GM12878 (cell line): Measurements from ENCODE around the gene CHN2. TPM values are rescaled to one million over a fixed set of nuclear protein-coding genes. Genes with fewer than 3 reads are reported as not detected.
A peak's percentile ranks its signal among the peaks of the same experiment; 100 is the strongest.

ENCODE experiments used
- ATAC-seq: fragments of 200-7000 bp; cut with Tn5 transposase; 3 replicates; pipeline ENCODE4 v1.9.1; 2020; ENCODE audit warnings: mild to moderate bottlenecking, moderate library complexity
- BruUV-seq: library from RNA; stranded (reverse); fragments of 400-500 nt; replicated peaks from 2 replicates; lab custom pipeline; 2021; lab: Mats Ljungman, UMichigan
- CTCF ChIA-PET: fragments of 300-600 bp; sonication (Branson Sonifier 250); formaldehyde crosslinking; extraction: SDS; loops from one replicate; lab custom pipeline; 2021; ENCODE audit warnings: inconsistent platforms; lab: Yijun Ruan, JAX
- POLR2A ChIA-PET: fragments of 350-600 bp; formaldehyde crosslinking; extraction: SDS; loops from one replicate; lab custom pipeline; 2021; ENCODE audit warnings: inconsistent platforms; lab: Charles Lee
- RAD21 ChIA-PET: fragments of 300-600 bp; sonication (Branson Sonifier 250); formaldehyde crosslinking; loops from one replicate; lab custom pipeline; 2023; ENCODE audit warnings: antibody characterized with exemption; ENCODE audit not compliant: unreplicated experiment; lab: Charles Lee
- SMC1A ChIA-PET: fragments of 300-600 bp; sonication (Branson Sonifier 250); formaldehyde crosslinking; loops from one replicate; lab custom pipeline; 2023; ENCODE audit not compliant: unreplicated experiment, uncharacterized antibody; lab: Charles Lee
- DNase-seq: peaks from one replicate; pipeline ENCODE4 v3.0.0-alpha.2; 2011; ENCODE audit warnings: low read depth, low spot score
- FAIRE-seq: peaks from 3 replicates; lab custom pipeline; 2011; peaks lifted over from hg19 to GRCh38; lab: Jason Lieb, UNC
- H2AFZ ChIP-seq: 2 replicates; pipeline ENCODE4 v1.6.0; 2011; ENCODE audit warnings: low read depth, low read length, control low read depth; ENCODE audit not compliant: control insufficient read depth
- H3K27ac ChIP-seq: 2 replicates; pipeline ENCODE4 v1.5.1; 2011; ENCODE audit warnings: control low read depth; ENCODE audit not compliant: control insufficient read depth, insufficient read depth
- H3K27me3 ChIP-seq, 2 experiments: replicated peaks in 1 of 2; 2 replicates each; pipeline versions ENCODE4 v1.6.0 to v1.6.1; 2011; ENCODE audit warnings: low read length in 1 of 2; ENCODE audit not compliant: control insufficient read depth in 2 of 2, insufficient read depth in 2 of 2
- H3K36me3 ChIP-seq, 2 experiments: 2 replicates each; pipeline ENCODE4 v1.5.1; 2011; ENCODE audit warnings: low read length in 1 of 2; ENCODE audit not compliant: control insufficient read depth in 2 of 2, insufficient read depth in 2 of 2
- H3K4me1 ChIP-seq: 2 replicates; pipeline ENCODE4 v1.6.1; 2011; ENCODE audit warnings: mild to moderate bottlenecking, low read length, moderate library complexity, mixed read lengths; ENCODE audit not compliant: control insufficient read depth, insufficient read depth
- H3K4me2 ChIP-seq: 2 replicates; pipeline ENCODE4 v1.6.0; 2011; ENCODE audit warnings: control low read depth; ENCODE audit not compliant: control insufficient read depth, insufficient read depth
- H3K4me3 ChIP-seq: fragments of 200-600 bp; sonication (generic); 2 replicates; pipeline ENCODE4 v1.5.1; 2016
- H3K79me2 ChIP-seq: 2 replicates; pipeline ENCODE4 v1.6.0; 2011; ENCODE audit warnings: low read length; ENCODE audit not compliant: control insufficient read depth, insufficient read depth
- H3K9ac ChIP-seq: 2 replicates; pipeline ENCODE4 v1.8.0; 2011; ENCODE audit warnings: low read length, control low read depth, mixed read lengths; ENCODE audit not compliant: control insufficient read depth, insufficient read depth
- H3K9me3 ChIP-seq: replicated peaks from 3 replicates; pipeline ENCODE4 v1.5.1; 2011; ENCODE audit warnings: mild to moderate bottlenecking, low read length; ENCODE audit not compliant: control insufficient read depth, insufficient read depth
- H4K20me1 ChIP-seq: 2 replicates; pipeline ENCODE4 v1.6.0; 2011; ENCODE audit not compliant: control insufficient read depth, insufficient read depth
- EGR1 ChIP-seq, 2 experiments: IDR thresholded peaks; 1 replicate in 1 of 2; 2 replicates in 1 of 2; pipeline ENCODE4 v1.6.1; 2011 to 2012; ENCODE audit warnings: low read depth in 2 of 2, low read length in 2 of 2, borderline replicate concordance in 1 of 2, mild to moderate bottlenecking in 1 of 2, moderate library complexity in 1 of 2
- ESRRA ChIP-seq: IDR thresholded peaks from 2 replicates; pipeline ENCODE4 v1.6.1; 2012; ENCODE audit warnings: mild to moderate bottlenecking, low read length, improper control_type of control experiment
- FOS ChIP-seq: IDR thresholded peaks from 3 replicates; pipeline ENCODE4 v1.6.1; 2011; ENCODE audit warnings: borderline replicate concordance; ENCODE audit not compliant: insufficient read length; ENCODE audit errors: extremely low read depth
- HDAC6 ChIP-seq: fragments of 200-600 bp; sonication (generic); IDR thresholded peaks from one replicate; pipeline ENCODE4 v1.8.0; 2017; ENCODE audit warnings: antibody characterized with exemption; ENCODE audit not compliant: unreplicated experiment
- NFIC ChIP-seq: IDR thresholded peaks from 2 replicates; pipeline ENCODE4 v1.6.1; 2012; ENCODE audit warnings: low read depth, mild to moderate bottlenecking, inconsistent platforms, low read length, moderate library complexity
- WGBS: methylation state at CpG from one replicate; pipeline ENCODE4 v1.1.6; 2016; ENCODE audit warnings: low lambda C conversion rate; ENCODE audit not compliant: insufficient replicate concordance, insufficient coverage; ENCODE audit errors: missing lambda C conversion rate; 5-methylcytosine and 5-hydroxymethylcytosine counted together
- in situ Hi-C: fragments of 300-500 bp; cut with MboI; formaldehyde crosslinking; loops from 9 replicates; pipeline ENCODE4 v1.14.3; 2018; ENCODE audit warnings: mixed read lengths
- intact Hi-C: fragments of 100-400 bp; cut with micrococcal nuclease; formaldehyde crosslinking; loops from one replicate; pipeline ENCODE4 v1.14.2; 2022; ENCODE audit not compliant: unreplicated experiment
- polyA plus RNA-seq, 11 experiments: library from polyadenylated mRNA; depleted of rRNA in 4 of 11; unstranded in 6 of 11; stranded (reverse) in 5 of 11; fragments of >200 nt; fragmentation: Nextera tagmentation in 4 of 11; fragmentation: Illumina TruSeq in 1 of 11; extraction: Ambion mirVana in 4 of 11; extraction: Trizol in 1 of 11; gene quantifications; 1 replicate in 1 of 11; 2 replicates in 10 of 11; pipeline versions ENCODE4 v1.2.1 to v1.2.3, GENCODE V29; 2011 to 2016; ENCODE audit warnings: inconsistent platforms in 2 of 11, missing spikeins in 2 of 11, low read depth in 1 of 11
- total RNA-seq, 4 experiments: library from RNA; depleted of rRNA in 3 of 4; stranded (reverse); fragments of >200 nt in 3 of 4; fragmentation: Illumina TruSeq in 1 of 4; extraction: Trizol in 1 of 4; gene quantifications; 2 replicates each; pipeline versions ENCODE4 v1.2.1 to v1.2.3, GENCODE V29; 2013 to 2021
- TF ChIP-seq, protein P1 (sequence below): fragments of 450-650 bp; IDR thresholded peaks from 2 replicates; pipeline ENCODE4 v1.6.1; 2017; ENCODE audit warnings: mild to moderate bottlenecking, moderate library complexity
- TF ChIP-seq, protein P2 (sequence below): fragments of 450-650 bp; IDR thresholded peaks from 2 replicates; pipeline ENCODE4 v1.6.1; 2017; ENCODE audit warnings: mild to moderate bottlenecking, moderate library complexity

CHN2 gene
- total and polyA plus RNA-seq, 10 of the 15 experiments (the other 5 are each of a cell fraction or from before 2014, with no cell fraction given) = 0.11 to 3.8 (median 0.37) TPM; not detected in 2

- no peak for DNase-seq
- TF ChIP-seq, protein P1, sequence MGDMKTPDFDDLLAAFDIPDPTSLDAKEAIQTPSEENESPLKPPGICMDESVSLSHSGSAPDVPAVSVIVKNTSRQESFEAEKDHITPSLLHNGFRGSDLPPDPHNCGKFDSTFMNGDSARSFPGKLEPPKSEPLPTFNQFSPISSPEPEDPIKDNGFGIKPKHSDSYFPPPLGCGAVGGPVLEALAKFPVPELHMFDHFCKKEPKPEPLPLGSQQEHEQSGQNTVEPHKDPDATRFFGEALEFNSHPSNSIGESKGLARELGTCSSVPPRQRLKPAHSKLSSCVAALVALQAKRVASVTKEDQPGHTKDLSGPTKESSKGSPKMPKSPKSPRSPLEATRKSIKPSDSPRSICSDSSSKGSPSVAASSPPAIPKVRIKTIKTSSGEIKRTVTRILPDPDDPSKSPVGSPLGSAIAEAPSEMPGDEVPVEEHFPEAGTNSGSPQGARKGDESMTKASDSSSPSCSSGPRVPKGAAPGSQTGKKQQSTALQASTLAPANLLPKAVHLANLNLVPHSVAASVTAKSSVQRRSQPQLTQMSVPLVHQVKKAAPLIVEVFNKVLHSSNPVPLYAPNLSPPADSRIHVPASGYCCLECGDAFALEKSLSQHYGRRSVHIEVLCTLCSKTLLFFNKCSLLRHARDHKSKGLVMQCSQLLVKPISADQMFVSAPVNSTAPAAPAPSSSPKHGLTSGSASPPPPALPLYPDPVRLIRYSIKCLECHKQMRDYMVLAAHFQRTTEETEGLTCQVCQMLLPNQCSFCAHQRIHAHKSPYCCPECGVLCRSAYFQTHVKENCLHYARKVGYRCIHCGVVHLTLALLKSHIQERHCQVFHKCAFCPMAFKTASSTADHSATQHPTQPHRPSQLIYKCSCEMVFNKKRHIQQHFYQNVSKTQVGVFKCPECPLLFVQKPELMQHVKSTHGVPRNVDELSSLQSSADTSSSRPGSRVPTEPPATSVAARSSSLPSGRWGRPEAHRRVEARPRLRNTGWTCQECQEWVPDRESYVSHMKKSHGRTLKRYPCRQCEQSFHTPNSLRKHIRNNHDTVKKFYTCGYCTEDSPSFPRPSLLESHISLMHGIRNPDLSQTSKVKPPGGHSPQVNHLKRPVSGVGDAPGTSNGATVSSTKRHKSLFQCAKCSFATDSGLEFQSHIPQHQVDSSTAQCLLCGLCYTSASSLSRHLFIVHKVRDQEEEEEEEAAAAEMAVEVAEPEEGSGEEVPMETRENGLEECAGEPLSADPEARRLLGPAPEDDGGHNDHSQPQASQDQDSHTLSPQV = no peak
- SMC1A ChIA-PET = no interaction called here
- intact Hi-C loops (no loop called here), in situ Hi-C loops (no loop called here)
- Histone ChIP-seq H3K4me2 (no peak overlapping the region), H3K79me2 (no peaks in the 10 kb centered on the region), H3K4me3 (no peak overlapping the region), H4K20me1 (no peaks in the 10 kb centered on the region; the same call in 1 of the 2 replicates), H3K27me3 (no peaks in the 10 kb centered on the region), H3K9me3 (no peaks in the 10 kb centered on the region), H3K36me3 (no peaks in the 10 kb centered on the region), H3K9ac (no peak overlapping the region), H3K27ac (no peak overlapping the region), H2AFZ (no peak overlapping the region), H3K4me1 (no peaks in the 10 kb centered on the region)
- ATAC-seq = no peak
- CTCF ChIA-PET = no interaction called here
- FAIRE-seq = no peak
- RAD21 ChIA-PET = no interaction called here
- WGBS = 50% methylated on average over 1 of the region's 1 CpG
- POLR2A ChIA-PET = no interaction called here
- no TSS peak for BruUV-seq
These were observed 58.6 kb downstream of the CHN2 start for GRCh38 chr7:29253225-29253624.

DNA sequence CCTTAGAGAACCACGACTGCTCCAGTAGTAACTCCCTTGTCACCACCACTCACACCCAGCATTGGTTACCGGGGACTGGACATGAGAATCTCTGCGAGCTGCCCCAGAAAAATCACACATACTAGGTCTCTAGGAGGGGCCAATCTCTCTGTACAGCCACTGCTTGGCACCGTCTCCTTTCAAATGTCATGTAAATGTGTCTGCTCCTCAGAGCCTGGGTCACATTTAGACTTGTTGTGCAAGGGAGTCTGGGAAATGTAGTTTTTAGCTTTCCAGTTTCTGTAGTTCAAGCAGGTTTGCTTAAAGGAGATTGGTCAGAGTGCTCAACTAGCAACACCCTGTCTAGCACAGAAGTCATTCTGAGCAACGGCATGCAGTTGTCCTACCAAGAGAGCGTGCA, 60.0 kb downstream of the CHN2 start:
- BruUV-seq = no TSS peak
- DNase-seq = no peak
- Histone ChIP-seq H3K9ac (no peak overlapping the region), H3K27me3 (no peaks in the 10 kb centered on the region), H3K4me1 (no peaks in the 10 kb centered on the region), H3K79me2 (no peaks in the 10 kb centered on the region), H3K9me3 (no peaks in the 10 kb centered on the region), H3K36me3 (no peaks in the 10 kb centered on the region), H3K27ac (no peak overlapping the region), H3K4me2 (no peak overlapping the region), H3K4me3 (no peak overlapping the region), H2AFZ (no peak overlapping the region), H4K20me1 (no peaks in the 10 kb centered on the region; the same call in 1 of the 2 replicates)
- WGBS = 16% methylated on average over 6 of the region's 6 CpGs
- ChIA-PET RAD21 (no interaction called here), SMC1A (no interaction called here), CTCF (no interaction called here), POLR2A (no interaction called here)
- intact Hi-C loops = no loop called here
- ATAC-seq = peak; percentile 53; the same call in 2 of the 3 replicates
- in situ Hi-C loops = no loop called here
- FAIRE-seq = no peak
- no peak for TF ChIP-seq ESRRA
- no peak for TF ChIP-seq EGR1 (IDR thresholded peaks at IDR 0.05; ENCODE audit: borderline replicate concordance in 1 of 2, low read depth in 2 of 2, low read length in 2 of 2)
- no peak for TF ChIP-seq HDAC6
- TF ChIP-seq FOS = no peak
- TF ChIP-seq, protein P2, sequence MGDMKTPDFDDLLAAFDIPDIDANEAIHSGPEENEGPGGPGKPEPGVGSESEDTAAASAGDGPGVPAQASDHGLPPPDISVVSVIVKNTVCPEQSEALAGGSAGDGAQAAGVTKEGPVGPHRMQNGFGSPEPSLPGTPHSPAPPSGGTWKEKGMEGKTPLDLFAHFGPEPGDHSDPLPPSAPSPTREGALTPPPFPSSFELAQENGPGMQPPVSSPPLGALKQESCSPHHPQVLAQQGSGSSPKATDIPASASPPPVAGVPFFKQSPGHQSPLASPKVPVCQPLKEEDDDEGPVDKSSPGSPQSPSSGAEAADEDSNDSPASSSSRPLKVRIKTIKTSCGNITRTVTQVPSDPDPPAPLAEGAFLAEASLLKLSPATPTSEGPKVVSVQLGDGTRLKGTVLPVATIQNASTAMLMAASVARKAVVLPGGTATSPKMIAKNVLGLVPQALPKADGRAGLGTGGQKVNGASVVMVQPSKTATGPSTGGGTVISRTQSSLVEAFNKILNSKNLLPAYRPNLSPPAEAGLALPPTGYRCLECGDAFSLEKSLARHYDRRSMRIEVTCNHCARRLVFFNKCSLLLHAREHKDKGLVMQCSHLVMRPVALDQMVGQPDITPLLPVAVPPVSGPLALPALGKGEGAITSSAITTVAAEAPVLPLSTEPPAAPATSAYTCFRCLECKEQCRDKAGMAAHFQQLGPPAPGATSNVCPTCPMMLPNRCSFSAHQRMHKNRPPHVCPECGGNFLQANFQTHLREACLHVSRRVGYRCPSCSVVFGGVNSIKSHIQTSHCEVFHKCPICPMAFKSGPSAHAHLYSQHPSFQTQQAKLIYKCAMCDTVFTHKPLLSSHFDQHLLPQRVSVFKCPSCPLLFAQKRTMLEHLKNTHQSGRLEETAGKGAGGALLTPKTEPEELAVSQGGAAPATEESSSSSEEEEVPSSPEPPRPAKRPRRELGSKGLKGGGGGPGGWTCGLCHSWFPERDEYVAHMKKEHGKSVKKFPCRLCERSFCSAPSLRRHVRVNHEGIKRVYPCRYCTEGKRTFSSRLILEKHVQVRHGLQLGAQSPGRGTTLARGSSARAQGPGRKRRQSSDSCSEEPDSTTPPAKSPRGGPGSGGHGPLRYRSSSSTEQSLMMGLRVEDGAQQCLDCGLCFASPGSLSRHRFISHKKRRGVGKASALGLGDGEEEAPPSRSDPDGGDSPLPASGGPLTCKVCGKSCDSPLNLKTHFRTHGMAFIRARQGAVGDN = no peak
- TF ChIP-seq NFIC = no peak
